GM21786 (cell line): ENCODE measurements around the gene GDPD3.
A peak's percentile ranks its signal among the peaks of the same experiment; 100 is the strongest.

Experiments
- ATAC-seq: cut with Tn5 transposase; IDR thresholded peaks from one replicate; pipeline ENCODE4 v1.9.1; 2021; ENCODE audit not compliant: unreplicated experiment

GDPD3 gene

DNA sequence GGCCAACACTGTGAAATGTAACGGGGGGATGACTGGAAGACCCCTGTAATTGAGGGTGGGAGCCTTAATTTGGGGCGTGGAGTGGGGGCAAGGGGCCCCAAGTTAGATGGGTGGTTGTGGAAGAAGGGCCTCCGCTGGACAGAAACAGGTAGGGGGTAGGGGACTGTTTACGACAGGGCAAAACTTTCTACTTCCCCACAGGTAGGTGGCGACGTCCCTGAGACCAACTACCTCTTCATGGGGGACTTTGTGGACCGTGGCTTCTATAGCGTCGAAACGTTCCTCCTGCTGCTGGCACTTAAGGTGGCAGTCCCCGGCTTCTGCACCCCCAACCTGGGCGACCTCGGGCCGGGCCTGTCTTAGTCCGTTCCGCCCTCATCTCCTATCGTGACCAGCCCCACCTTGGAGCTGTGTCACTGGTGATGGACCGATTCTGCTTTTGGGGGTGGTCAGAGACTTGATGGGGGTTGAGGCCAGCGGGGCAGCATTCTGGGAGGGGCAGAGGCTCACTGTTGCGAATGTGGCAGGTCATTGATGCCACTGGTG is 30.7 kb downstream of the GDPD3 start:
- no peak for ATAC-seq

DNA sequence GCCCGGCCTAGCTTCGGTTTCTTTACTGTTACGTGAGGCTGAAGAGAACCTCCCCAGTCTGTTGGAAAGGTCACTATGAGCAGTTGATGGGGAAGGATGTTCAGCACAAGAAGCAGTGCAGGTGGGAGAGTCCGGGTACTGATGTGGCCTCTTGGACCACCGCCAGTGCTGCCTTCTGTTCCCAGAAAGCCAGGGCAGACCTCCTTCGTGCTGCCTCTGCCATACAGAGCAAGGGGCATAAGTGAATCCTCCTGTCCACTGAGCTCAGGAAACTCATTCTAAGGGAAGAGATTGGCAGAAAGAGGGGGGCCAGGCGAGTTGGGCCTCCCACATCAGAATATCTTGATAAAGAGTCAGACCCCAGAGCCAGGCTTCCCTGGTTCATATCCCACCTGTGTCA is 33.9 kb downstream of the GDPD3 start:
- no peak for ATAC-seq

DNA sequence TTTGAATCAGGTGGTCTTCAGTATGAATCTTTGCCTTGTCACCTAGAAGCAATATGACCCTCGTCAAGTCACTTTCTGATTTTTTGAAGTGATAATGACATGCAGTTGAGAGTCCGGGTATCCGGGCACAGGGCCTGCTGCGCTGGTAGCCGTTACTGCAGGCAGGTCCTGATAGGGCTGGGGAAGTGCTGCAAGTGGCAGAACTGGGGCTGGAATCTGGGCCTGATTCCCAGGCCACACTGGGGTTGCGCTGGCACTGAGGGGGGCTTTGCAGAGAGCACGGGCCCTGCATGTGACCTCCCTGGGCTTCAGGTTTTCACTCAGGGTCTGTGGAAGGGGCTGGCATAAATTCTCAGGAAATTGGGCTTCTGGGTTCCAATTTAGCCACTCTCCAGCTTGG is 34.6 kb downstream of the GDPD3 start:
- no peak for ATAC-seq

DNA sequence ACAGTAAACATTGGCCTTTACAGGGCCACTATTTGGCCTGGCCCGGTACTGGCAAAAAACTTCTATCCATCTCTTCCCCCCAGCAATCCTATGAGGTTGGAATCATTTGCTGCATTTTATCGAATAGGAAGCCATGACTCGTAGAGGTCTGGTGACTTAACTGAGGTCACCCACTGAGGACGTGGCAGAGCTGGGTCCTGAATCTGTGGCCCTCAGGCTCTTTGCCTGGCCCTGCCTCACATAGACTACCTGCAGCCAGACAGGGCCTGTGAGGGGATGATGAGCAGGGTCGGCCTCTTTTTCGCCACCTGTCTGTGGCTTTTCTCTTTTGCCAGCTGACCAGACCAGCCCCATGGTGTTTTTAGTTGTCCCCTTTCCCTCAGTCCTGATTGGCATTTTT is 35.7 kb downstream of the GDPD3 start:
- no peak for ATAC-seq

- ATAC-seq: no peak
Measured at GRCh38 chr16:30076276-30076791, 37.0 kb downstream of the GDPD3 start.

GRCh38 chr16:30075503-30076275 is 37.6 kb downstream of the GDPD3 start, which contains the start of gene PPP4C:
Gene PPP4C (plus strand): TSS chr16:30075994. CDS start chr16:30076378, 384 bp downstream.
- ATAC-seq: peak; percentile 69

DNA sequence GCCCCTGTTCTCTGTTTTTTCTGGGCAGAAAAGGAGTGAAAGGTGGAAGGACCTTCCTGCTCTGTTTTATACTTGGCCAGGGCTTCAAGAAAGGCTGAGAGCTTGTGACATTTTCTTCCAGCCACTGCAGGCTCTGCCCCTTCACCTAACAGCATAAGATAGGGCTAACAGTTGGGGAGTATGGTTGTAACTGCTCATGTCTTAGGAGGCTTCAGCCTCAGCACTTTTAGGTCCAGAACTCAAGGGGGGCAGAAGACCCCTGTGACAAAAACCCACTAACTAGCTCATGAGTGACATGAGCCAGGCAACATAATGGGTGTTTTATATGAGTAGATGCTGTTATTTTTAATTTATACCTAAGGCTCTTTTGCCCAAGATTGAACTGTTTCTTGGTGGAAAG is 42.8 kb downstream of the GDPD3 start:
- ATAC-seq: no peak

DNA sequence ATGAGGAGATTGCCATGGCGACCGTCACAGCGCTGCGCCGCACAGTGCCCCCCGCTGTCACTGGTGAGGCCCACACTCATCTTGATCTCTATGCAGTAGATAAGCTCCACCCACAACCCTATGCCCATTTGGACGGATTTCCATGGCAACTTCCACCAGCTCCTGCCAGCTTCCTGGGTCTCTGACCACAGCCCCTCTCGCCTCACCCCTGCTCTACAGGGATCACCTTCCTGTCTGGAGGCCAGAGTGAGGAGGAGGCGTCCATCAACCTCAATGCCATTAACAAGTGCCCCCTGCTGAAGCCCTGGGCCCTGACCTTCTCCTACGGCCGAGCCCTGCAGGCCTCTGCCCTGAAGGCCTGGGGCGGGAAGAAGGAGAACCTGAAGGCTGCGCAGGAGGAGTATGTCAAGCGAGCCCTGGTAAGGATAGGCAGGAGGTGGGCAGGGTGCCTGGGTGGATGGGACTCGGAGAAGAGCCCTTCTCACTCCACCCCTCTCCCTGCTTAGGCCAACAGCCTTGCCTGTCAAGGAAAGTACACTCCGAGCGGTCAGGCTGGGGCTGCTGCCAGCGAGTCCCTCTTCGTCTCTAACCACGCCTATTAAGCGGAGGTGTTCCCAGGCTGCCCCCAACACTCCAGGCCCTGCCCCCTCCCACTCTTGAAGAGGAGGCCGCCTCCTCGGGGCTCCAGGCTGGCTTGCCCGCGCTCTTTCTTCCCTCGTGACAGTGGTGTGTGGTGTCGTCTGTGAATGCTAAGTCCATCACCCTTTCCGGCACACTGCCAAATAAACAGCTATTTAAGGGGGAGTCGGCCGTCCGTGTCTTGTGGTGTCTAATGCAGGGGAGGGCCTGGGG is 43.5 kb downstream of the GDPD3 start:
- no peak for ATAC-seq

DNA sequence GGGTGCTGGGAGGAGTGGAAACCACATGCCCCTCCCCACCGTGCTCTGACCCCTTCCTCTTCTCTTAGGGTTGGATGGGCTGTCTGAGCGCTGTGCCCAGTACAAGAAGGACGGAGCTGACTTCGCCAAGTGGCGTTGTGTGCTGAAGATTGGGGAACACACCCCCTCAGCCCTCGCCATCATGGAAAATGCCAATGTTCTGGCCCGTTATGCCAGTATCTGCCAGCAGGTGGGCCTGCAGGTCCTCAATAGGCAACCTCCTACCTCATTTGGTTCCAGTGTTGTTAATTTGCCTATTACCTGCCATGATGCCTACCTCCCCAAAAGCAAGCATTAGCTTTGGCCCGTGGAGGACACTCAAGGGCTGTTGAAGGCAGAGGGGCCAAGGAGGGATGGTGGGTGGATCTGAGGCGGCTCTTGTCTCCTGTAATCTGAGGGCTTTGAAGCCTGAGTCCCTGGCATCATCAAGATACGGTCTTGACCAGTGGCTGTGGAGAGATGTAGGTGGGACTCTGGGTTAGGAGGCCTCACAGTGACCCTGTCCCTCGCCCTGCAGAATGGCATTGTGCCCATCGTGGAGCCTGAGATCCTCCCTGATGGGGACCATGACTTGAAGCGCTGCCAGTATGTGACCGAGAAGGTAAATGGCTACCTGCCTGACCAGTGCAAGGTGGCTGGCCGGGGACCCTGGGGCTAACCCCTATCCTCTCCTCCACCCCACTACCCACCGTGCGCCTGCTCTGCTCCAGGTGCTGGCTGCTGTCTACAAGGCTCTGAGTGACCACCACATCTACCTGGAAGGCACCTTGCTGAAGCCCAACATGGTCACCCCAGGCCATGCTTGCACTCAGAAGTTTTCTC is 44.4 kb downstream of the GDPD3 start:
- no peak for ATAC-seq

- no peak for ATAC-seq
Measured at GRCh38 chr16:30068333-30068732, 45.0 kb downstream of the GDPD3 start.

DNA sequence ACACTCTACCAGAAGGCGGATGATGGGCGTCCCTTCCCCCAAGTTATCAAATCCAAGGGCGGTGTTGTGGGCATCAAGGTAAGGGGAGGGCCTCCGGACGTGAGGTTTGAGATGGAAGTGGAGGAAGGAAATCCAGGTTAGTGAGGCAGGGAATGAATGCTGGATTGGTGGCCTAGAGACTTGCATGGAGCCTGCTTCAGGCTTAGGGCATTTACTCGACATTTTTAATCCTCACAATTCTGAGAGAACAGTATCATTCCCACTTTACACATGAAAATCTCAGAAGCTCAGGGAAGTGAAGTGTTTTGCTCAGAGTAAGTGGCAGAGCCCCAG is 45.8 kb downstream of the GDPD3 start:
- no peak for ATAC-seq

DNA sequence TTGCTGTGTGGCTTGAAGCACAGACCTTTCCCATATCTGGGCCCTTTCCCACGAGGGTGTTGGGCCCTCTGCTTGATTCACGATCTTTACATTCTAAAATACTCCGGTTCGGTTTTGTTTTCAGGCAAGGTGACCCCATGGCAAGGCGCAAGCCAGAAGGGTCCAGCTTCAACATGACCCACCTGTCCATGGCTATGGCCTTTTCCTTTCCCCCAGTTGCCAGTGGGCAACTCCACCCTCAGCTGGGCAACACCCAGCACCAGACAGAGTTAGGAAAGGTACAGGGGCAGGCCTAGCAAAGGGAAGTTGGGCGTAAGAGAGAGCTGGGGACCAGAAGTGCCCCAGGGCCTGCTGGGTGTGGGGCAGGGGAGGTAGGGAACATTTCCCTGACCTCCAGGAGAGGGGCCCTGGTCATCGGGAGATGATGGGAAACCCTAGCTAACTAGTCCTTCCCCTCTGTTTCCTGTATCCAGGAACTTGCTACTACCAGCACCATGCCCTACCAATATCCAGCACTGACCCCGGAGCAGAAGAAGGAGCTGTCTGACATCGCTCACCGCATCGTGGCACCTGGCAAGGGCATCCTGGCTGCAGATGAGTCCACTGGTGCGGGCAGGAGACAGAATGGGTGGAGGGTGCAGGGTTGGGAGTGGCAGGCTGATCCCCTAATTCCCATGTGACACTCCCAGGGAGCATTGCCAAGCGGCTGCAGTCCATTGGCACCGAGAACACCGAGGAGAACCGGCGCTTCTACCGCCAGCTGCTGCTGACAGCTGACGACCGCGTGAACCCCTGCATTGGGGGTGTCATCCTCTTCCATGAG is 46.4 kb downstream of the GDPD3 start:
- no peak for ATAC-seq

- ATAC-seq: peak; percentile 1
Measured at GRCh38 chr16:30065943-30066760, 47.2 kb downstream of the GDPD3 start.

- ATAC-seq: peak; percentile 76
Measured at GRCh38 chr16:30065102-30065942, 48.0 kb downstream of the GDPD3 start, which contains the start of gene ALDOA. Gene ALDOA (plus strand): TSS chr16:30065760. CDS start chr16:30066898, 1,138 bp downstream.

DNA sequence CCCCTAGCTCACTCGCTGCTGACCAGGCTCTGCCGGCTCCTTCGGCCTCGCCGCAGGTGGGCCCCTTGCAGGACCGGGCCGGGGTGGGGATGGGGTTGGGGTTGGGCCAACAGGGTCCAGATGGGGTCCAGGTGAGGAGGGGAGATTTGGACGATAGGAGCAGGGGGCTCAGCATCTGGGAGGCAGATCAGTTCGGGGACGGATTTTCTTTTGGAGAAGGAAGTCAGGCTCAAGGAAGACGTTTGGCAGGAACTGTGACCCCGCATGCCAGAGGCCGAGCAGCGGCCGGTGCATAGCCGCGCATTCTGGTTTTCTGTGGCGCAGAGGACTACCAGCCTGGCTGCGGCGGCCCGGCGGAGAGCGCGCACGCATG is 48.6 kb downstream of the GDPD3 start:
- no peak for ATAC-seq

DNA sequence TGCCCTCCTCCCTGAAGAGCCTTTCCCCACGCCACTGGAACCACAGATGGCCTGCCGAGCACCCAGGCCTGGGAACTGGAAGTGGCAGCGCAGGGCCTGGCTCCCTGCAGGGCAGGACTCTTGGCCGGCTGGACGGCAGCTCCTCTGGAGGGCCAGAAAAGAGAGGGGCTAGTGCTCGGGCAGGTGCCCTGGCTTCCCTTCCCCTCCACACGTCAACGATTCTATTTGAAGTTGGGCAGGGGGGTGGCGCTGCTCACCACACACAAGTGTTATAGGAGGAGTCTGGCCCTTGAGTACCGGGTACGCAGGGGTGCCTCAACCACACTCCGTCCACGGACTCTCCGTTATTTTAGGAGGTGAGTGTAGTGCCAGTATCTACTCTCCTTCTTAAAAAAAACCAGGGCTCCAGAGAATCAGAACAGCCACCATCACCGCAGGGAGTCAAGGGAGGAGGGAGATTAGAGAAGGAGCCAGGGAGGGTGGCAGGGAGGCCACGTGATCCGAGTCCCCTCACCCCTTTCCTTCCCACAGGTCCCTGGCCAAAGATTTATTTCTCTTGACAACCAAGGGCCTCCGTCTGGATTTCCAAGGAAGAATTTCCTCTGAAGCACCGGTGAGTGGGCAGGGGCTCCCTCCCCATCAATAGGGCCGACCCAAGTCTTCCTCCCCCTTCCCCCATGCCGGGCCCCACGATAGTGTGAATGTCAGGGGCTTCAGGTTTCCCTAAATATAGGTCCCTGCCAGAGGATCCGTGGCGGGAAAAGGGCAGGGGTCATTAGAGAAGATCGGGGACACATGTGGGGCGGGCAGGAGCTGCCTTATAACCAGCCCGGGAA is 49.2 kb downstream of the GDPD3 start:
- peak; percentile 31 for ATAC-seq

DNA sequence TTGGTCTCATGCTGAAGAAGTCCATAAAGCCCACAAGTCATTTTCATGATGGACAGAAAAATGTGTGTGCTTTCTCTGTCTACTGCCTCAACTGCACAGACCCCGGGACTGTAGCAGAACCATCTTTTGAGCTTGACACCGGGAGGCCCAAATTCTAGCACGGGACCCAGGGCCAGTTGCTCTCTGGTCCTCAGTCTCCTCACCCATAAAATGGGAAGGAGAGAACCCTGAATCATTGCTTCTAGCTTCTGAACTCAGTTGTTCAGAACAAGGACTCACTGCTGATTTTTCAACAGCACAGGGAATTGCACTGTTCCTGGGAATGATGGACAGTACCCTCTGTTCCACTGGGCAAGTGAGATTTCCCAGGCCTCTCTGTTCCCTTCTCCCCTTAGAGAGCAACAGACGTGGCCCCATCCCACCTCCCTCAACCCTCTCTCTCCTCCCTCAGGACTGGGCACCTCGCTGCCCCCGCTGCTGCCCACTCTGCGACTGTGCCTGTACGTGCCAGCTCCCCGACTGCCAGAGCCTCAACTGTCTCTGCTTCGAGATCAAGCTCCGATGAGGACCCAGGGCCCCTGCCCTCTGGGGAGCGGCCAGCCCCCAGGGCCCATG is 50.0 kb downstream of the GDPD3 start:
- no peak for ATAC-seq
